Measurements from ENCODE around the gene ODAM.

ODAM gene

GRCh38 chr4:70251250-70251944 lies 55.9 kb downstream of the ODAM start:
- TF ChIP-seq CTCF (conservative IDR thresholded peaks at IDR 0.05; ENCODE audit: control insufficient read depth, insufficient read depth, low read depth, low read length) = no peak
- DNase-seq (ENCODE audit: low read depth) = no peak
- no peak overlapping the region for H3K4me3 ChIP-seq (ENCODE audit: control insufficient read depth, low read depth, low read length)

GRCh38 chr4:70251945-70252277 lies 56.4 kb downstream of the ODAM start:
- DNase-seq (ENCODE audit: low read depth) = no peak
- no peak for TF ChIP-seq CTCF (conservative IDR thresholded peaks at IDR 0.05; ENCODE audit: control insufficient read depth, insufficient read depth, low read depth, low read length)
- H3K4me3 ChIP-seq (ENCODE audit: control insufficient read depth, low read depth, low read length) = no peak overlapping the region
